Lung (tissue), 12 donors: ENCODE measurements around the gene FKBP5. TPM values are rescaled to one million over a fixed set of nuclear protein-coding genes. Genes with fewer than 3 reads are reported as not detected.

ENCODE experiments used
- ATAC-seq: fragments of 200-7000 bp; cut with Tn5 transposase; one replicate; pipeline ENCODE4 v1.9.1; 2020; ENCODE audit warnings: moderate number of reproducible peaks; ENCODE audit not compliant: insufficient read depth, low FRiP score
- DNase-seq, 3 donors: peaks; one replicate each; pipeline ENCODE4 v3.0.0-alpha.2; 2013 to 2017
- H3K27ac ChIP-seq, 2 donors: one replicate each; pipeline ENCODE4 v1.5.1; 2013; ENCODE audit warnings: mild to moderate bottlenecking in 2 of 2, moderate library complexity in 2 of 2, control low read depth in 1 of 2, inconsistent platforms in 1 of 2, low read depth in 1 of 2, low read length in 1 of 2
- H3K27me3 ChIP-seq, 3 donors: one replicate each; pipeline ENCODE4 v1.5.1; 2013; ENCODE audit warnings: low read length in 2 of 3; ENCODE audit not compliant: control insufficient read depth in 3 of 3, insufficient read depth in 3 of 3
- H3K36me3 ChIP-seq, 4 donors: one replicate each; pipeline ENCODE4 v1.5.1; 2013; ENCODE audit warnings: low read length in 4 of 4, mild to moderate bottlenecking in 1 of 4, moderate library complexity in 1 of 4; ENCODE audit not compliant: control insufficient read depth in 4 of 4, insufficient read depth in 4 of 4
- H3K4me1 ChIP-seq, 5 donors: one replicate each; pipeline ENCODE4 v1.5.1; 2013; ENCODE audit warnings: low read length in 5 of 5, mild to moderate bottlenecking in 2 of 5, moderate library complexity in 1 of 5; ENCODE audit not compliant: control insufficient read depth in 5 of 5, insufficient read depth in 5 of 5
- H3K4me3 ChIP-seq: one replicate; pipeline ENCODE4 v1.5.1; 2013; ENCODE audit warnings: mild to moderate bottlenecking, control low read depth, moderate library complexity
- H3K9ac ChIP-seq, 2 donors: one replicate each; pipeline ENCODE4 v1.5.1; 2013; ENCODE audit warnings: low read length in 2 of 2, control low read depth in 1 of 2; ENCODE audit not compliant: insufficient read depth in 1 of 2
- H3K9me3 ChIP-seq, 4 donors: one replicate each; pipeline ENCODE4 v1.5.1; 2013; ENCODE audit warnings: low read length in 3 of 4, mild to moderate bottlenecking in 1 of 4, moderate library complexity in 1 of 4; ENCODE audit not compliant: control insufficient read depth in 4 of 4, insufficient read depth in 3 of 4
- CTCF ChIP-seq: IDR thresholded peaks from 2 replicates; pipeline ENCODE4 v1.5.1; 2012; ENCODE audit warnings: mild to moderate bottlenecking; ENCODE audit errors: control extremely low read depth, extremely low read depth
- WGBS, 2 donors: extraction: QIAGEN DNeasy Blood & Tissue Kit; methylation state at CpG; one replicate each; pipeline ENCODE4 v1.1.7; 2013; 5-methylcytosine and 5-hydroxymethylcytosine counted together
- polyA plus RNA-seq, 2 donors: library from polyadenylated mRNA; stranded (reverse); fragments of 200-250 nt; gene quantifications; one replicate each; pipeline ENCODE4 v1.2.1, GENCODE V29; 2013
- total RNA-seq, 2 donors: library from RNA; depleted of rRNA in 1 of 2; stranded (reverse); fragments of >200 nt in 1 of 2; gene quantifications; one replicate each; pipeline ENCODE4 v1.2.1, GENCODE V29; 2014 to 2021
- donor health status: control.
- donor health status: control.
- donor health status: Bipolar disorder and iron deficiency.
- donor health status: healthy.
- donor health status: DM: yes; HTN: yes; CAD: no.

The FKBP5 gene
- total and polyA plus RNA-seq, 4 donors = 25.9 to 245 (median 106) TPM

DNA sequence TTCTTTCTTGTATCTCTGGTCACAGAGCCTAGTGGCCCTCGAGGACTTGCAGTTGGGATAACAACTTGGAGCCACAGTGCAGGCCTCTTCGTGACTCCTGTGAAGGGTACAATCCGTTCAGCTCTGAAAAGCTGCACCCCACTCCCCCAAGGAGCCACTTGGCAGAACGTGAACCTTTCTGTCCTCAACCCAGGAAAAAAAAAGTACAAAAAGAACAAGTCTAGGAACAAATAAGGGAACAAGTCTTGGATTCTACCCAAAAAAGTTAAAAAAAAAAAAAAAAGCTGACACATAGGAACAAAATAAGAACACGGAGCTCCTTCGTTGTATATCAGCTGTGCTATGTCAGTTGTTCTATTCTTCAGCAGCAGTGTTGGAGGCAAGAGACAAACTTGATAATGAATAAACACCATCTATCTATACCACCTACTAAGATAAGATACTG is 98.1 kb downstream of the FKBP5 start:
- Histone ChIP-seq H3K36me3 (peaks cover 0 to 44% (median 16%) of the 10 kb centered on the region in 4 donors), H3K27me3 (no peaks in the 10 kb centered on the region), H3K4me1 (peaks cover 0 to 40% (median 10%) of the 10 kb centered on the region in 5 donors), H3K9me3 (no peaks in the 10 kb centered on the region), H3K27ac (peak overlapping the region; percentile 76 to 77), H3K4me3 (no peak overlapping the region), H3K9ac (no peak overlapping the region)
- DNase-seq (peak; percentile 22 to 76 (median 74)), ATAC-seq (no peak)
- 47 to 65% methylated on average over 6 of the region's 6 CpGs for WGBS, 2 donors
- TF ChIP-seq CTCF = no peak

DNA sequence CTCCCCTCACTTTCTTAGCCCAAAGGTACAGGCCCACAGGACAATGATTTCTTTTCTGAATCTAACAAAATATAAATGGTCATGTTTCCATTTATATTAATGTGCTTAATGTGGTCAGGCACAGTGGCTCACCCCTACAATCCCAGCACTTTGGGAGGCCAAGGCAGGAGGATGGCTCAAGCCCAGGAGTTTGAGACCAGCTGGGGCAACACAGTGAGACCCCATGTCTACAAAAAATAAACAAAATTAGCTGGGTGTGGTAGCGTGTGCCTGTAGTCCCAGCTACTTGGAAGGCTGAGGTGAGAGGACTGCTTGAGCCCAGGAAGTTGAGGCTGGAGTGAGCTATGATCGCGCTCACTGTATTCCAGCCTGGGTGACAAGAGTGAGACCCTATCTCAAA is 98.8 kb downstream of the FKBP5 start:
- DNase-seq (no peak), ATAC-seq (no peak)
- Histone ChIP-seq H3K36me3 (peaks cover 0 to 39% (median 15%) of the 10 kb centered on the region in 4 donors), H3K9ac (no peak overlapping the region), H3K9me3 (no peaks in the 10 kb centered on the region), H3K27ac (peak overlapping the region; percentile 76 to 77), H3K27me3 (no peaks in the 10 kb centered on the region), H3K4me1 (peaks cover 0 to 40% (median 10%) of the 10 kb centered on the region in 5 donors), H3K4me3 (no peak overlapping the region)
- no peak for TF ChIP-seq CTCF
- WGBS, 2 donors = 93 to 99% methylated on average over 3 of the region's 3 CpGs

DNA sequence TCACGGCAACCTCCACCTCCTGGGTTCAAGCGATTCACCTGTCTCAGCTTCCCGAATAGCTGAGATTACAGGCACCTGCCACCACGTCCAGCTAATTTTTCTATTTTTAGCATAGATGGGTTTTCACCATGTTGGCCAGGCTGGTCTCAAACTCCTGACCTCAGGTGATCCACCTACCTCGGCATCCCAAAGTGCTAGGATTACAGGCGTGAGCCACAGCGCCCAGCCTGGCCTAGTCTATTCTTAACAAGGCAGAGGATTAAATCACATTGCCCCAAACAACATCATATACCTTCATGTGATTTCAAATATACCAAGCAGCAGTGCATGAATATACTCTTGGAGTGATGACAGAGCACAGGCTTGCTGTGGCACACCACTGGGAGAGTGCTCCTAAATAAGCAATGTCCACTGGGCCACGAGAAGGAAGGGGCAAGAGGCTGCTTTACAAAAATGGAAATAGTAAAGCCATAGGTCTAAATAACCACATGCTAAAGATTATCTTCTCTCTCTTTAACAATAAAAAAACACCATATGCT is 99.4 kb downstream of the FKBP5 start:
- Histone ChIP-seq H3K27me3 (no peaks in the 10 kb centered on the region), H3K4me3 (no peak overlapping the region), H3K9me3 (no peaks in the 10 kb centered on the region), H3K36me3 (peaks cover 0 to 33% (median 15%) of the 10 kb centered on the region in 4 donors), H3K27ac (peak overlapping the region in 1 of 2 donors; percentile 76), H3K9ac (no peak overlapping the region), H3K4me1 (peaks cover 0 to 40% (median 10%) of the 10 kb centered on the region in 5 donors)
- WGBS, 2 donors = 97 to 99% methylated on average over 8 of the region's 8 CpGs
- no peak for TF ChIP-seq CTCF
- ATAC-seq = no peak
- DNase-seq = no peak

DNA sequence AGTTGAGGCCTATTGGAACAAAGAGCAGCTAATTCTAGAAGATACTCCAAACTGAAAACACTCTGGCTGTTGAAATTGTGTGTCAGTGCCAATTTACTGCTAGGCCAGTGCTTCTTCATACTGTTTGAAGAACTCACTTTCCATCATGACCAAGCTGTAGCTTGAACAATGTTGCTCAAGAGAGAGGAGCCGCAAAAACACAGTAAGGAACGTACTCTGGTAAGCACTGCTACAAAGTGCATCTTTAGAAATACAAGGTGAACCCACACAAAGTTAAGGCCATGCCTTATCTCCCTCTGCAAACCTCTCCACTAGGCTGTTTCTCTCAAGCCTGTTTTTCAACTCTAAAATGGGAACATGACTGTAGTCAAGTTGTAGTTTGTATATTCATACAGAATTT is 101.5 kb downstream of the FKBP5 start:
- Histone ChIP-seq H3K9ac (no peak overlapping the region), H3K27me3 (no peaks in the 10 kb centered on the region), H3K4me3 (no peak overlapping the region), H3K27ac (no peak overlapping the region), H3K9me3 (no peaks in the 10 kb centered on the region), H3K4me1 (peaks cover 0 to 35% (median 10%) of the 10 kb centered on the region in 5 donors), H3K36me3 (peaks cover 0 to 26% (median 13%) of the 10 kb centered on the region in 4 donors)
- no peak for TF ChIP-seq CTCF
- DNase-seq (no peak), ATAC-seq (no peak)
- 48 to 64% methylated on average over 2 of the region's 2 CpGs for WGBS, 2 donors
